Activated T-cell treated with anti-CD3 and anti-CD28 coated beads for 4 hours (primary cell): ENCODE results near the gene DNAJC25.
"Not testable (repeated sequence)": the region's sequence is repeated elsewhere in the genome, so short reads cannot be mapped to it uniquely, and the experiment has no call there.

ENCODE experiments used
- DNase-seq: peaks from one replicate; pipeline ENCODE4 v3.0.0-alpha.2; 2020

The DNAJC25 gene

GRCh38 chr9:111631214-111631971 is at the start of gene DNAJC25:
DNAJC25 (plus strand) TSS chr9:111631334; CDS start chr9:111631408, 74 bp downstream.
- DNase-seq = peak; percentile 91

GRCh38 chr9:111582888-111583287 is 48.2 kb upstream of the DNAJC25 start:
- no peak for DNase-seq

GRCh38 chr9:111586378-111586777 is 44.8 kb upstream of the DNAJC25 start:
- DNase-seq = no peak

- DNase-seq = no peak
Observed at GRCh38 chr9:111588846-111589245, 42.3 kb upstream of the DNAJC25 start.

GRCh38 chr9:111597852-111598732 is 33.0 kb upstream of the DNAJC25 start:
- DNase-seq = peak; percentile 30

GRCh38 chr9:111598733-111599091 is 32.4 kb upstream of the DNAJC25 start:
- DNase-seq = no peak

- DNase-seq = no peak
Observed at GRCh38 chr9:111599092-111599954, 31.8 kb upstream of the DNAJC25 start, which contains the start of gene PTGR1. PTGR1 (minus strand) TSS chr9:111599647; CDS start chr9:111597422, 2,225 bp downstream.

- DNase-seq = no peak
Observed at GRCh38 chr9:111599955-111600343, 31.2 kb upstream of the DNAJC25 start.

- DNase-seq = no peak
Observed at GRCh38 chr9:111601237-111602018, 29.7 kb upstream of the DNAJC25 start.

- DNase-seq = no peak
Observed at GRCh38 chr9:111603041-111603440, 28.1 kb upstream of the DNAJC25 start.

GRCh38 chr9:111604054-111604615 is 27.0 kb upstream of the DNAJC25 start:
- no peak for DNase-seq

GRCh38 chr9:111605041-111605559 is 26.0 kb upstream of the DNAJC25 start:
- DNase-seq = no peak

GRCh38 chr9:111610149-111610548 is 21.0 kb upstream of the DNAJC25 start:
- DNase-seq = no peak

- DNase-seq = no peak
Observed at GRCh38 chr9:111610845-111611244, 20.3 kb upstream of the DNAJC25 start.

- DNase-seq = no peak
Observed at GRCh38 chr9:111613436-111614040, 17.6 kb upstream of the DNAJC25 start.

GRCh38 chr9:111615928-111616327 is 15.2 kb upstream of the DNAJC25 start:
- DNase-seq = no peak

GRCh38 chr9:111617349-111617748 is 13.8 kb upstream of the DNAJC25 start:
- not testable (repeated sequence) for DNase-seq

- DNase-seq = peak; percentile 21
Observed at GRCh38 chr9:111621895-111622480, 9.1 kb upstream of the DNAJC25 start.

GRCh38 chr9:111622626-111623025 is 8.5 kb upstream of the DNAJC25 start:
- DNase-seq = no peak

- no peak for DNase-seq
Observed at GRCh38 chr9:111627260-111627963, 3.7 kb upstream of the DNAJC25 start.
